Left colon (tissue), 2 donors: ENCODE measurements around the gene TCFL5. TPM values are rescaled to one million over a fixed set of nuclear protein-coding genes. Genes with fewer than 3 reads are reported as not detected.

ENCODE experiments used
- ATAC-seq: fragments of 200-7000 bp; cut with Tn5 transposase; one replicate; pipeline ENCODE4 v1.9.1; 2020; ENCODE audit warnings: mild to moderate bottlenecking, moderate library complexity
- DNase-seq, 2 donors: peaks; one replicate each; pipeline ENCODE4 v3.0.0-alpha.2; 2020
- intact Hi-C, 2 donors: fragments of 100-400 bp; cut with DNase I in 1 of 2; cut with micrococcal nuclease in 1 of 2; formaldehyde crosslinking; loops; one replicate each; pipeline versions ENCODE4 v1.11.2 to v1.14.0; 2022; cut with DNase I, micrococcal nuclease
- total RNA-seq, 2 donors: library from RNA; stranded (reverse); fragmentation: NEBNext Ultra II Directional; extraction: Animal tissue kit (Norgen Biotek cat#: 25700); gene quantifications; one replicate each; pipeline ENCODE4 v1.2.1, GENCODE V29; 2021
- donor health status: DM: no; HTN: no; CAD: no.
- donor health status: DM: yes; HTN: yes; CAD: no.

The TCFL5 gene
- total RNA-seq, 2 donors from 2014 or later, result 5.9 to 6.5 TPM

DNA sequence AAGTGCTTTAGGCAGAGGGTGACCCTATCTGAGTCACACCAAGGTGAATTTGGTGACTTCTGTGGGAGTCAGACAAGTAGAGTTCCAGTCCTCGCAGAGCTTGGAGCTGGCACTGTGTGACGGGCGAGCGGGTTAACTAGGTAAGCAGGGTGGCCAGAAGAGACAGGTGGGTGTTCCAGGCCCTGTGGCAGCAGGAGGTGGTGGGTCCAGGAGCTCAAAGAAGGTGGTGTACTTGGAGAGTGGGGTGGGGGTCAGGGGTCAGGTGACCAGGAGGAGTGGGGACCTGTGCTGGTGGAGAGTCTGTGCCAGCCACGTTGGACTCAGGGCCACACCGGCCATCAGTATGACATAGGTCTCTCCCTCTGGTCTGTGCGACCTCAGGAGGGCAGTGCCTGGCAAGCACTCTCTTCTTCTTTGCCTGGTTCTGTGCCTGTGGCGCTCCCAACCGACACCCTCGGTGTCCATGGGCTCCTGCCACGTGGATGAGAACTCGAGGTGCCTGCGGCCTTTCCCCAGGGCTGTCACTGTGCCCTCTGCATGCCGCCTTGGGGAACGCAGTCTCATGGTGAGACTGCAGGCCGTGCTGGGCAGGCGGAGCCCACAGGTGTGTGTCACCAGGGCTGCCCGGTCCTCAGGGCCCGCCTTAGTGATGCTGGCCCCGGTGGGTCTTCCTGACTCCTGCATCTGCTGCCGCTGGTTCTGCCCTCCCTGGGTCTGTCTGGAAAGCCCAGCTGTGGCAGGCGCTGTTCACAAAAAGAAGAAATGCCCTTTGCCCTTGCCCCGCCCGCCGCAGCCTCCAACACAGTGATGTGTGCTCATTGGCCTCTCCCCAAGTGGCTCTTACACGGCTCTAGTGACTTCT lies 63.7 kb downstream of the TCFL5 start:
- intact Hi-C loops, result no loop called here
- DNase-seq (peak; percentile 75 to 86), ATAC-seq (peak; percentile 39)

DNA sequence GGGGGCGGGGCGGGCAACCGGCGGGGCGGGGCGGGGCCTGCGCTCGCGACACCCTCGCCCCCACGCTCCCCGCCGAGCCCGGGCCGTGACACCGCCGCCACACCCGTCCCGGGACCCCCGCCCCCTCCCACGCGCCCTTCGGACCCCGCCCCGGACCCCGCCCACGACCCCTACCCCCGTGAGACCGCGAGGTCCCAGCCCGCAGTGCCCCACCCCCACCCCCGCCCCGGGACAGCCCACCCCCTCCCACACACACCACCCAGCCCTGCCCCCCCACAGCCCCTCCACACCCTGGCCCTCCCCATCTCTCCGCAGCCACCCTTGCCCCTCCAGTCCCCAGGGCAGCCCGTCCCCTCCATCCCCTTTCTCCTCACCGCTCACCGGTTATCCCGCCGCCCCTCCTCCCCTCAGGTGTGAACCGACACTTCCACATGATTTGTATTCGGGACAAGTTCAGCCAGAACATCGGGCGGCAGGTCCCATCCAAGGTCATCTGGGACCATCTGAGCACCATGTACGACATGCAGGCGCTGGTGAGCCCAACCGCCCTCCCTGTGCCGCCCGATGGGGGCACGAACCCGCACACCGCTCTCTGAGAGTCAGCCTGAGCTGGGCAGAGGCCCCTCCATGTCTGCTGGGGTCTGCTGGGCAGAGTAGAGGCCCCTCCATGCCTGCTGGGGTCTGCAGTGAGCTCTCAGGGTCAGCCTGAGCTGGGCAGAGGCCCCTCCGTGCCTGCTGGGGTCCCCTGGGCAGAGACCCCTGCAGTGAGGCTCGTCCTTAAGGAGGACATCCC lies 64.7 kb downstream of the TCFL5 start:
- DNase-seq, result peak in 1 of 2 donors; percentile 50
- no peak for ATAC-seq

DNA sequence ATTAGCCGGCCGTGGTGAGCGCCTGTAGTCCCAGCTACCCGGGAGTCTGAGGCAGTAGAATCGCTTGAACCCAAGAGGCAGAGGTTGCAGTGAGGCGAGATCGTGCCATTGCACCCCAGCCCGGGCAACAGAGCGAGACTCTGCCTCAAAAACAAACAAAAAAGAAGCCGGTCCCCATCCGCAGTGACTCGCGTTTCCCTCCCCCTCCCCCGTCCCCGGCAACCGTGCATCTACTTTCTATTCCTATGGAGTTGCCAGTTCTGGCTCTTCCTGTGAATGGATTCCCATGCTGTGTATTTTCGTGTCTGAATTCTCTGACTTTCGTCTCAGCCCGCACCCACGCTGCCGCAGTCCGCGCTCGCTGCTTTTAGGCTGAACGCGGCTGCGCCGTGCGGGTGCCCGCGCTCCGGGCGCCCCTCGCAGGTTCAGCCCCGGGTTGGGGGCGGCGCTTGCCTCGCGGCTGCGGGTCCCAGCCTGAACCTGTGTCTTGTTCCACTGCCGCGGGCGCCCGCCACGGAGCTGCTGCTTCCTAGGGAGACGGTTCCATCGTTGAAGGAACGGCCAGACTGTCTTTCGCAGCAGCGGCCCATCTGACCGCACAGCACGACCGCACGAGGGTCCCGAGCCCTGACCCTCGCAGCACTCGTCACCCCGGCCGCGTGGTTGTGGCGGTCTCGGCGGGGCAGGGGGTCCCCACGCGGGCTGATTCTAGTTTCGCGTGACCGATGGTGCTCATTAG lies 66.4 kb downstream of the TCFL5 start:
- intact Hi-C loops, result no loop called here
- DNase-seq, result peak in 1 of 2 donors; percentile 70
- ATAC-seq, result peak; percentile 2

More for the DNA sequence above, 64.7 kb downstream of the TCFL5 start:
- intact Hi-C loops, result no loop called here

DNA sequence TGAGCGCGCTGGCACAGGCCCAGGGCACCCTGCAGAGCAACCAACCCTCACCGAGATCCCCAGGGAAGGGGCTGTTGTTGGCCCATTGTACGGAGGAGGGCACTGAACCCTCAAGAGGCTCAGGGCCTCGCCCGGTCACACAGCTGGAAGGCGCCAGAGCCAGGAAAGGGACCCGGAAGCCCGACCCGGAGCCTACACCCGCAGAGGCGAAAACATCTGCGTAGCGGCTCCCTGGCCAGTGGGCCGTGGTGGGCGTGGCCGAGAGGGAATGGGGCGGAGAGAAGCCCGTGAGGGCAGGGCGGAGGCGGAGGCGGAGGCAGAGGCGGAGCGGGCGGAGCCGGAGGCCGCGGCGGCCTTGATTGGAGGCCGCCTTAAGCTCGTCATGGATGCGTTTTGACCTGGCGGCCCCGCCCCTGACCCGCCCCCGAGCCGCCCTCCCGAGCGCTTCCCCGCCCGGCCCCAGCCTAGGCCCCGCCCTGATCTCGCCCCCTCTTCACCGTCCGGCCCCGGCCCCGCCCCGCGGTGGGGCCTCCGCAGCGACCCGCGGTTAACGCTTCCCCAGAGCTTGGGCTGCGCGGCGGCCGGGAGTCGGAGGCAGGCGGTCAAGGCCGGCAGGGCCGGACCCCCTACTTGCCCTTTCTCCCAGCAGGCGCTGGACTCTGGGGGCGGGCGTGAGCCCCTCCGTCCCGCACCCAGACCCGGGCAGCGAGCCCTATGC lies 67.5 kb downstream of the TCFL5 start:
- ATAC-seq, result peak; percentile 77
- DNase-seq, result peak; percentile 96 to 99
- intact Hi-C loops, result loop anchor here in 1 of 2 donors (5.0 kb wide), 1 partner anchor 127 kb away; no protein-coding TSS in a partner anchor

DNA sequence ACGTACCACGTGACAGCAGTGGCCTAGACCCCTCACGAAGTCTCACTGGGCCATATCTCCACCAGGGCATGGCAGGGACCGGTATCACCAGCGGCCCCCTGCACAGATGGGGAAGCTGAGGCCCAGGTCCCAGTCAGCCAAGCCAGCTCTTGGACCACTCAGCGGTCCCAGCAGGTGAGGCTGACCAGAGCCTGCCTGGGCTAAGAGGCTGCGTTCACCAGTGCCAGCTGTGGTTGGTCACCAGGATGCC lies 67.9 kb downstream of the TCFL5 start:
- intact Hi-C loops, result loop anchor here in 1 of 2 donors (5.0 kb wide), 1 partner anchor 126 kb away; no protein-coding TSS in a partner anchor
- no peak for ATAC-seq
- DNase-seq, result no peak

DNA sequence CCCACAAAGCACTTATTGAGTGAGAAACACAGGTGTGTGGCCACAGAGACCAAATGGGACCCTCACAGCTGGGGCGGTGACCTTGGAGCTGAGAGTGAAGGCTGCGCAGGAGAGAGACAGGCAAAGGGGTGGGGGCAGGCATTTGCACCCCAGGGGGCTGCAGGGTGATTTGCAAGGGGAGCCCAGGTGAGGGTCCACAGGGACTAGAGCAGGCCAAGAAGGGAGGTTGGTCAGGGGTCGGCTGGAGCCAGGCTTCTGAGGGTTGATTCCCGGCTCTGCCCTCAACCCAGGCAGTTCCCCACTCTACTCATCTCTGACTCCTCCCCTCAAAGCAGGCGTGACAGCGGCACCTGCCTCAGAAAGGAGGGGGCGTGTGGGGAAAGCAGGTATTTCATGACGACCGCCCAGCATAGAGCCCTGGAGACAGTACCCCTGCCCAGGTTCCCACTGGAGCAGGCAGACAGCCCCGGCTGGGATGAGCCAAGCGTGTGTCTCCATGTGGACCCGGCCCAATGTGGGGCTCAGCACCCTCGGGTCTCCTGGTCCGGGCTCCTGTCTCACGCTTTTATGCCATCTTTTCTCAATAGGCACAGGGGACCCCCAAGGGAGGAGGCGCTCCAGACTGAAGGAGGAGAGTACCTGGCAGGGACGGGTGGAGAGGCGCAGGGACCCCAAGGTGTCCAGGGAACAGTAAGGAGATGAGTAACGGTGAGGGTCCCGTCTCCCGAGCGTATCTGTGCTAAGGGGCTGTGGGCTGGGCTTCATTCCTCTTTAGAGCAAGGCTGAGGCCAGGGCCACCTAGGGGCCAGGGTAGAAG lies 68.5 kb downstream of the TCFL5 start:
- ATAC-seq, result no peak
- intact Hi-C loops, result loop anchor here in 1 of 2 donors (5.0 kb wide), 1 partner anchor 126 kb away; no protein-coding TSS in a partner anchor
- DNase-seq, result no peak

DNA sequence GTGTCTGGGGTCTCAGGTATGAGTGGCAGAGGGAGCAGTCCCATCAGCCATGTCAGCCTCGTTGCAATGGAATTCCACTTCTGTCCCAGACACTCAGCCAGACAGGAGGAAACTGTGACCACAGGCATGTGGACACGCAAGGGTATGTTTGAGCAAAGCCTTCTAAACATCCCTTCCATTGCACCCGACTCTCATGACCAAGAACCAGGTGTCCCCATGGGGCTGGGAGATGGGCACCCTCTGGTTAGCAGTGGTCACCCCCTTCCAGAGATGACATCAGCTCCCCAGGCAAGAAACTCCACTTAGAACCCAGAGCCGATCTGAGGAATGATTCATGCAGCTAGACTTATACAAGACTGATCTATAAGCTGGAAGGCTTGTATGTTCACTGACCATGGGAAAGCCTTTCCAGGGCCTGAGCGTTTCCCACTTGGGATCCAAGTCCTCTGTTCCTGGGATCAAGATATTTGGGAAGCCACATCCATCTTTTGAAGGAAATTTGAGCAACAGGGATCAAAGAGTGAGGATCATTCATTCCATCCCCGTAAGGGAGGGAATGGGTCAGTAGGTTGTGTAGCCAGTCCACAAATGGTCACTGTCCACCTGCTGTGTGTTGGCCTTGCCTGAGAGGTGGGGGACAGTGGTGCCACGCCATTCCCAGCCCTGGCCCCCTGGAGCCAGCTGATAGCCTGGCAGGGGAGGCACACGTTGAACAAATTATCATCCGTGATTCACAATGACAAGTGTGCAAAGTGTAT lies 69.3 kb downstream of the TCFL5 start:
- DNase-seq, result no peak
- ATAC-seq, result no peak
- intact Hi-C loops, result loop anchor here in 1 of 2 donors (5.0 kb wide), 1 partner anchor 125 kb away; no protein-coding TSS in a partner anchor

DNA sequence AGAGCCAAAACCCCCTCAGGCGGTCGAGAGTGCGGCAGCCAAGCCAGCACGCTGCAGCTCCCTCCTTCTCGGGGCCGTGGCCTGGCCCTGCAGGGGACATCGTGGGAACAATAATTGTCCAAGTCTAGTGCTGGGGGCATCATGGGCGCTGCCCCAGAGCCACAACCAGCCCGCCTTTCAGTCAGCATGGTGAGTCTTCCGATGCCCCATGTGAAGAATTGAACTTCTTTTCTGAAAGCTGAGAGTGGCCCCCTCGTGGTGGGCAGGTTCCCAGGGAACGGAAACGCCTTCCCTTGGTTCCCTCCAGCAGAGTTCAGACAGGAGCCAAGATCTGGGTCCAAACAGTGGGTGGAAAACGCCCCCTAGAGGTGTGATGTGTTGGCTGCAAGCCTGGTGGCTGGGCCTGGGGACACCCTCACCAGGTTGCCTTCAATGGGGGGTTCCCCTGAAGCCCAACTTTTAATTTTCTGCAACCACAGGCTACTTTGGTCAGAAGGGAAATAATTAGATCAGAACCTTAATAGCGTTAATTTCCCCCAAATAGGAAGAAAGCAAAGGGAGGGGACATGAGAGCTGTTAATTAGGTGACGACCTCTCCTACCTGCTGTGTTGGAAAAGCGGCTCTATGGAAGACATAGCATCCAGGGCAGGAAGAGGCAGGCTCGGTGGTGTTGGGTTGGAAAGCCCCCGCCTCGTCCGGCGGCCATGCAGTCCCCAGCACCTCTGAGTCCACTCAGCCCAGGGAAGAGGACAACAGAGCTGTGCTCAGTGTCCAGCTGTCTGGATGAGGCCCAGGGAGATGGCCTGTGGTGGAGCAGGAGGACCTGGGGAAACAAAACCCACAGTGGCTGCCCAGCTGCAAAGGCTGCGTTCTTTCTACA lies 70.1 kb downstream of the TCFL5 start:
- intact Hi-C loops, result loop anchor here in 1 of 2 donors (5.0 kb wide), 1 partner anchor 124 kb away; no protein-coding TSS in a partner anchor
- ATAC-seq (peak; percentile 20), DNase-seq (peak; percentile 80 to 81)

Other genes with a start within 250 kb of the TCFL5 start
- gene SLCO4A1, start 219.3 kb downstream of the TCFL5 start, total RNA-seq, result 10 to 100 TPM; 15.0 to 22.2 TPM
- gene NTSR1, start 153.0 kb downstream of the TCFL5 start, total RNA-seq, result 1 to 10 TPM in 1 of 2 donors, not detected in 1; 2.3 TPM
- gene MRGBP, start 65.3 kb downstream of the TCFL5 start, total RNA-seq, result 10 to 100 TPM in 1 of 2 donors, 1 to 10 TPM in 1; 8.1 to 10.6 TPM
- 10 to 100 TPM; 39.5 to 41.0 TPM for gene OGFR, start 57.0 kb downstream of the TCFL5 start, total RNA-seq
- gene COL9A3, start 44.8 kb downstream of the TCFL5 start, total RNA-seq, result 1 to 10 TPM; 2.3 to 2.8 TPM
- 10 to 100 TPM; 50.5 to 55.3 TPM for gene DIDO1, start 64.7 kb upstream of the TCFL5 start, total RNA-seq
- 10 to 100 TPM; 30.7 to 37.7 TPM for gene GID8, start 76.3 kb upstream of the TCFL5 start, total RNA-seq
- 10 to 100 TPM; 17.7 to 28.1 TPM for gene SLC17A9, start 90.9 kb upstream of the TCFL5 start, total RNA-seq
- not detected for gene BHLHE23, start 145.1 kb upstream of the TCFL5 start, total RNA-seq